GOT3 (cell line): ENCODE measurements around the gene PTMA.
"Not testable (repeated sequence)": the region's sequence is repeated elsewhere in the genome, so short reads cannot be mapped to it uniquely, and the experiment has no call there.

Experiments used
- DNase-seq: peaks from one replicate; lab custom pipeline; 2025; ENCODE audit warnings: mixed read lengths; lab: John Stamatoyannopoulos, UW

PTMA gene

GRCh38 chr2:231696004-231696367, 12.3 kb upstream of the PTMA start:
- DNase-seq: no peak

GRCh38 chr2:231699006-231699405, 9.3 kb upstream of the PTMA start:
- DNase-seq: no peak

GRCh38 chr2:231701456-231702373, 6.6 kb upstream of the PTMA start:
- no peak for DNase-seq

- DNase-seq: no peak
These were observed 4.3 kb upstream of the PTMA start for GRCh38 chr2:231704017-231704416.

GRCh38 chr2:231706731-231707624, 1.3 kb upstream of the PTMA start:
- peak; percentile 93 for DNase-seq

GRCh38 chr2:231707625-231707926, 749 bp upstream of the PTMA start:
- DNase-seq: no peak

- DNase-seq: peak; percentile 77
These were observed 679 bp downstream of the PTMA start for GRCh38 chr2:231708773-231709635.

- DNase-seq: no peak
These were observed 1.3 kb downstream of the PTMA start for GRCh38 chr2:231709636-231709980.

GRCh38 chr2:231709981-231710798, 1.9 kb downstream of the PTMA start:
- DNase-seq: peak; percentile 67

- DNase-seq: no peak
These were observed 2.7 kb downstream of the PTMA start for GRCh38 chr2:231710799-231711676.

- no peak for DNase-seq
These were observed 3.5 kb downstream of the PTMA start for GRCh38 chr2:231711677-231712450.

GRCh38 chr2:231712451-231713021, 4.2 kb downstream of the PTMA start:
- not testable (repeated sequence) for DNase-seq

- DNase-seq: not testable (repeated sequence)
These were observed 5.0 kb downstream of the PTMA start for GRCh38 chr2:231713406-231713729.

GRCh38 chr2:231713730-231714638, 5.7 kb downstream of the PTMA start:
- peak; percentile 61 for DNase-seq

GRCh38 chr2:231714639-231715498, 6.5 kb downstream of the PTMA start:
- no peak for DNase-seq

GRCh38 chr2:231715499-231715837, 7.1 kb downstream of the PTMA start:
- no peak for DNase-seq

GRCh38 chr2:231715988-231716616, 7.8 kb downstream of the PTMA start:
- DNase-seq: no peak
